Measurements from ENCODE around the gene QPRT. TPM values are rescaled to one million over a fixed set of nuclear protein-coding genes. Genes with fewer than 3 reads are reported as not detected.
A peak's percentile ranks its signal among the peaks of the same experiment; 100 is the strongest.

Gene QPRT
- total and polyA plus RNA-seq, 2 experiments from 2014 or later: 65.4 to 128 TPM

DNA sequence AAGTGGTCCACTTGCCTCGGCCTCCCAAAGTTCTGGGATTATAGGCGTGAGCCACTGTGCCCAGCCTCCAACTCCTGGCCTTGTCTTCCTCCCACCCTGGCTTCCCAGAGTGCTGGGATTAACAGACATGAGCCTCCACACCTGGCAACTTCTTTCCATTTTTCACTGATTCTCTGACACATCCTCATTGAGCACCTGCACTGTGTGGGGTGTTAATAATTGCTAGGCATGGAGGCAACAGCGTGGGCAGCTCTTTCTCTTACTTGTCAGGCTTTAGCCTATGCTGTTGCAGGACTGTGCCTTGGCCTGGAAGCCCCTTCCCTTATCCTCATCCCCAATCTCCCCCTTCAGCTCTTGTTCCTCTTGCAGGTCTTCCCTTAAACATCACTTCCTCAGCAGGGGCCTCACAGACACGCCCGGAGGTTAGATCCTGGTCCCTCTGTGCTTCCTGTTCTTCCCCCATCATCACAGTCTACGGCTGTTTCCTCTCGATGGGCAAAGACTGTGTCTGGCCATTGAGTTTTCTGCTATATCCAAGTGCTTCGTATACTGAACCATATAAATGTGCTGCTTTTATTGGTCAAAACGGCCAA, 7.9 kb downstream of the QPRT start (continued):
- TF ChIP-seq, protein P1, sequence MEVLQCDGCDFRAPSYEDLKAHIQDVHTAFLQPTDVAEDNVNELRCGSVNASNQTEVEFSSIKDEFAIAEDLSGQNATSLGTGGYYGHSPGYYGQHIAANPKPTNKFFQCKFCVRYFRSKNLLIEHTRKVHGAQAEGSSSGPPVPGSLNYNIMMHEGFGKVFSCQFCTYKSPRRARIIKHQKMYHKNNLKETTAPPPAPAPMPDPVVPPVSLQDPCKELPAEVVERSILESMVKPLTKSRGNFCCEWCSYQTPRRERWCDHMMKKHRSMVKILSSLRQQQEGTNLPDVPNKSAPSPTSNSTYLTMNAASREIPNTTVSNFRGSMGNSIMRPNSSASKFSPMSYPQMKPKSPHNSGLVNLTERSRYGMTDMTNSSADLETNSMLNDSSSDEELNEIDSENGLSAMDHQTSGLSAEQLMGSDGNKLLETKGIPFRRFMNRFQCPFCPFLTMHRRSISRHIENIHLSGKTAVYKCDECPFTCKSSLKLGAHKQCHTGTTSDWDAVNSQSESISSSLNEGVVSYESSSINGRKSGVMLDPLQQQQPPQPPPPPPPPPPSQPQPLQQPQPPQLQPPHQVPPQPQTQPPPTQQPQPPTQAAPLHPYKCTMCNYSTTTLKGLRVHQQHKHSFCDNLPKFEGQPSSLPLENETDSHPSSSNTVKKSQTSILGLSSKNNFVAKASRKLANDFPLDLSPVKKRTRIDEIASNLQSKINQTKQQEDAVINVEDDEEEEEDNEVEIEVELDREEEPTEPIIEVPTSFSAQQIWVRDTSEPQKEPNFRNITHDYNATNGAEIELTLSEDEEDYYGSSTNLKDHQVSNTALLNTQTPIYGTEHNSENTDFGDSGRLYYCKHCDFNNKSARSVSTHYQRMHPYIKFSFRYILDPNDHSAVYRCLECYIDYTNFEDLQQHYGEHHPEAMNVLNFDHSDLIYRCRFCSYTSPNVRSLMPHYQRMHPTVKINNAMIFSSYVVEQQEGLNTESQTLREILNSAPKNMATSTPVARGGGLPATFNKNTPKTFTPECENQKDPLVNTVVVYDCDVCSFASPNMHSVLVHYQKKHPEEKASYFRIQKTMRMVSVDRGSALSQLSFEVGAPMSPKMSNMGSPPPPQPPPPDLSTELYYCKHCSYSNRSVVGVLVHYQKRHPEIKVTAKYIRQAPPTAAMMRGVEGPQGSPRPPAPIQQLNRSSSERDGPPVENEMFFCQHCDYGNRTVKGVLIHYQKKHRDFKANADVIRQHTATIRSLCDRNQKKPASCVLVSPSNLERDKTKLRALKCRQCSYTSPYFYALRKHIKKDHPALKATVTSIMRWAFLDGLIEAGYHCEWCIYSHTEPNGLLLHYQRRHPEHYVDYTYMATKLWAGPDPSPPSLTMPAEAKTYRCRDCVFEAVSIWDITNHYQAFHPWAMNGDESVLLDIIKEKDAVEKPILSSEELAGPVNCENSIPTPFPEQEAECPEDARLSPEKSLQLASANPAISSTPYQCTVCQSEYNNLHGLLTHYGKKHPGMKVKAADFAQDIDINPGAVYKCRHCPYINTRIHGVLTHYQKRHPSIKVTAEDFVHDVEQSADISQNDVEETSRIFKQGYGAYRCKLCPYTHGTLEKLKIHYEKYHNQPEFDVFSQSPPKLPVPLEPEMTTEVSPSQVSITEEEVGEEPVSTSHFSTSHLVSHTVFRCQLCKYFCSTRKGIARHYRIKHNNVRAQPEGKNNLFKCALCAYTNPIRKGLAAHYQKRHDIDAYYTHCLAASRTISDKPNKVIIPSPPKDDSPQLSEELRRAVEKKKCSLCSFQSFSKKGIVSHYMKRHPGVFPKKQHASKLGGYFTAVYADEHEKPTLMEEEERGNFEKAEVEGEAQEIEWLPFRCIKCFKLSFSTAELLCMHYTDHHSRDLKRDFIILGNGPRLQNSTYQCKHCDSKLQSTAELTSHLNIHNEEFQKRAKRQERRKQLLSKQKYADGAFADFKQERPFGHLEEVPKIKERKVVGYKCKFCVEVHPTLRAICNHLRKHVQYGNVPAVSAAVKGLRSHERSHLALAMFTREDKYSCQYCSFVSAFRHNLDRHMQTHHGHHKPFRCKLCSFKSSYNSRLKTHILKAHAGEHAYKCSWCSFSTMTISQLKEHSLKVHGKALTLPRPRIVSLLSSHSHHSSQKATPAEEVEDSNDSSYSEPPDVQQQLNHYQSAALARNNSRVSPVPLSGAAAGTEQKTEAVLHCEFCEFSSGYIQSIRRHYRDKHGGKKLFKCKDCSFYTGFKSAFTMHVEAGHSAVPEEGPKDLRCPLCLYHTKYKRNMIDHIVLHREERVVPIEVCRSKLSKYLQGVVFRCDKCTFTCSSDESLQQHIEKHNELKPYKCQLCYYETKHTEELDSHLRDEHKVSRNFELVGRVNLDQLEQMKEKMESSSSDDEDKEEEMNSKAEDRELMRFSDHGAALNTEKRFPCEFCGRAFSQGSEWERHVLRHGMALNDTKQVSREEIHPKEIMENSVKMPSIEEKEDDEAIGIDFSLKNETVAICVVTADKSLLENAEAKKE (CRISPR knock-in tag; IDR thresholded peaks at IDR 0.05): no peak

DNA sequence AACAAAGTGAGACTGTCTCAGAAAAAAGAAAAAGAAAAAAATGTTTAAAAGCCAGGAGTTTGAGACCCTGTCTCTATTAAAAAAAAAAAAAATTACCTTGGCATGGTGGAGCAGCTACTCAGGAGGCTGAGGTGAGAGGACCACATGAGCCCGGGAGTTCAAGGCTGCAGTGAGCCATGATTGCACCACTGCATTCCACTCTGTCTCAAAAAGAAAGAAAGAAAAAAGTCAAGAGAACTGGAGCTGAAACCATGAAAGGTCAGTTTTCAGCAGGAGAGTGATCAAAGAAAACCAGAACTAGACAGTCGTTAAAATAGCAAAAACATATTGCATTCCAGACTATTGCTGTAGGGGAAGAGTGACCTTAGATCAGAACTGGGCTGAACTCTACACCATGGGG, 8.8 kb downstream of the QPRT start:
- Mint-ChIP-seq H3K4me3 (no peak overlapping the region), H3K27me3 (ENCODE audit: insufficient read depth, low read depth, poor library complexity) (peaks cover 23% of the 10 kb centered on the region), H3K9me3 (no peaks in the 10 kb centered on the region; the same call in 2 of the 3 replicates), H3K4me1 (peaks cover 34% of the 10 kb centered on the region), H3K27ac (peak overlapping the region; percentile 71), H3K36me3 (ENCODE audit: low read depth) (peaks cover 66% of the 10 kb centered on the region)
- no peak overlapping the region for H2AFZ ChIP-seq
- DNase-seq (ENCODE audit: low spot score): no peak
- peaks cover 21% of the 10 kb centered on the region for H4K20me1 ChIP-seq (replicated peaks; ENCODE audit: insufficient read depth)
- ATAC-seq: no peak
- H3K4me1 ChIP-seq (ENCODE audit: insufficient read depth): peaks cover 28% of the 10 kb centered on the region
- no peak overlapping the region for H3K4me3 ChIP-seq
- H3K9me2 ChIP-seq (ENCODE audit: insufficient read depth): no peaks in the 10 kb centered on the region
- peaks cover 19% of the 10 kb centered on the region; the same call in 1 of the 2 replicates for H3F3A ChIP-seq (replicated peaks; ENCODE audit: low read depth)
- H3K27ac ChIP-seq (ENCODE audit: low read depth): peak overlapping the region; percentile 47; the same call in 1 of the 2 replicates
- peak overlapping the region; percentile 31; the same call in 1 of the 2 replicates for H3K4me2 ChIP-seq
- no peaks in the 10 kb centered on the region; the same call in 1 of the 2 replicates for H3K36me3 ChIP-seq (ENCODE audit: insufficient read depth)
- H3K79me2 ChIP-seq (replicated peaks; ENCODE audit: insufficient read depth): peaks cover 91% of the 10 kb centered on the region
- no peaks in the 10 kb centered on the region for H3K27me3 ChIP-seq (ENCODE audit: insufficient read depth)
- TF ChIP-seq, protein P2, sequence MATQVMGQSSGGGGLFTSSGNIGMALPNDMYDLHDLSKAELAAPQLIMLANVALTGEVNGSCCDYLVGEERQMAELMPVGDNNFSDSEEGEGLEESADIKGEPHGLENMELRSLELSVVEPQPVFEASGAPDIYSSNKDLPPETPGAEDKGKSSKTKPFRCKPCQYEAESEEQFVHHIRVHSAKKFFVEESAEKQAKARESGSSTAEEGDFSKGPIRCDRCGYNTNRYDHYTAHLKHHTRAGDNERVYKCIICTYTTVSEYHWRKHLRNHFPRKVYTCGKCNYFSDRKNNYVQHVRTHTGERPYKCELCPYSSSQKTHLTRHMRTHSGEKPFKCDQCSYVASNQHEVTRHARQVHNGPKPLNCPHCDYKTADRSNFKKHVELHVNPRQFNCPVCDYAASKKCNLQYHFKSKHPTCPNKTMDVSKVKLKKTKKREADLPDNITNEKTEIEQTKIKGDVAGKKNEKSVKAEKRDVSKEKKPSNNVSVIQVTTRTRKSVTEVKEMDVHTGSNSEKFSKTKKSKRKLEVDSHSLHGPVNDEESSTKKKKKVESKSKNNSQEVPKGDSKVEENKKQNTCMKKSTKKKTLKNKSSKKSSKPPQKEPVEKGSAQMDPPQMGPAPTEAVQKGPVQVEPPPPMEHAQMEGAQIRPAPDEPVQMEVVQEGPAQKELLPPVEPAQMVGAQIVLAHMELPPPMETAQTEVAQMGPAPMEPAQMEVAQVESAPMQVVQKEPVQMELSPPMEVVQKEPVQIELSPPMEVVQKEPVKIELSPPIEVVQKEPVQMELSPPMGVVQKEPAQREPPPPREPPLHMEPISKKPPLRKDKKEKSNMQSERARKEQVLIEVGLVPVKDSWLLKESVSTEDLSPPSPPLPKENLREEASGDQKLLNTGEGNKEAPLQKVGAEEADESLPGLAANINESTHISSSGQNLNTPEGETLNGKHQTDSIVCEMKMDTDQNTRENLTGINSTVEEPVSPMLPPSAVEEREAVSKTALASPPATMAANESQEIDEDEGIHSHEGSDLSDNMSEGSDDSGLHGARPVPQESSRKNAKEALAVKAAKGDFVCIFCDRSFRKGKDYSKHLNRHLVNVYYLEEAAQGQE (IDR thresholded peaks at IDR 0.05; ENCODE audit: unreplicated experiment): no peak
- TF ChIP-seq ZNF331 (CRISPR knock-in tag; IDR thresholded peaks at IDR 0.05; ENCODE audit: low read depth) (no peak), JUNB (IDR thresholded peaks at IDR 0.05; ENCODE audit: unreplicated experiment) (no peak), POLR2AphosphoS5 (IDR thresholded peaks at IDR 0.05; ENCODE audit: low read depth) (no peak), EZH2phosphoT487 (IDR thresholded peaks at IDR 0.05; ENCODE audit: unreplicated experiment) (no peak)
- TF ChIP-seq, protein P3, sequence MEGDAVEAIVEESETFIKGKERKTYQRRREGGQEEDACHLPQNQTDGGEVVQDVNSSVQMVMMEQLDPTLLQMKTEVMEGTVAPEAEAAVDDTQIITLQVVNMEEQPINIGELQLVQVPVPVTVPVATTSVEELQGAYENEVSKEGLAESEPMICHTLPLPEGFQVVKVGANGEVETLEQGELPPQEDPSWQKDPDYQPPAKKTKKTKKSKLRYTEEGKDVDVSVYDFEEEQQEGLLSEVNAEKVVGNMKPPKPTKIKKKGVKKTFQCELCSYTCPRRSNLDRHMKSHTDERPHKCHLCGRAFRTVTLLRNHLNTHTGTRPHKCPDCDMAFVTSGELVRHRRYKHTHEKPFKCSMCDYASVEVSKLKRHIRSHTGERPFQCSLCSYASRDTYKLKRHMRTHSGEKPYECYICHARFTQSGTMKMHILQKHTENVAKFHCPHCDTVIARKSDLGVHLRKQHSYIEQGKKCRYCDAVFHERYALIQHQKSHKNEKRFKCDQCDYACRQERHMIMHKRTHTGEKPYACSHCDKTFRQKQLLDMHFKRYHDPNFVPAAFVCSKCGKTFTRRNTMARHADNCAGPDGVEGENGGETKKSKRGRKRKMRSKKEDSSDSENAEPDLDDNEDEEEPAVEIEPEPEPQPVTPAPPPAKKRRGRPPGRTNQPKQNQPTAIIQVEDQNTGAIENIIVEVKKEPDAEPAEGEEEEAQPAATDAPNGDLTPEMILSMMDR (conservative IDR thresholded peaks at IDR 0.05; ENCODE audit: low read depth in 2 of 2): no peak

Data from GM23338 (cell line).